HepG2 (cell line): ENCODE data around the gene DNAJC13. TPM values are rescaled to one million over a fixed set of nuclear protein-coding genes. Genes with fewer than 3 reads are reported as not detected.

Source experiments
- ATAC-seq: fragments of 200-7000 bp; cut with Tn5 transposase; 3 replicates; pipeline ENCODE4 v1.9.1; 2020; ENCODE audit warnings: mild to moderate bottlenecking, moderate library complexity
- BruUV-seq: library from RNA; stranded (reverse); fragments of 400-500 nt; replicated peaks from 2 replicates; lab custom pipeline; 2021; lab: Mats Ljungman, UMichigan
- CTCF ChIA-PET: fragments of 300-600 bp; formaldehyde crosslinking; extraction: SDS; loops from one replicate; lab custom pipeline; 2021; ENCODE audit warnings: low total read pairs, inconsistent platforms, low intra/inter-chr PET ratio; lab: Yijun Ruan, JAX
- POLR2A ChIA-PET: fragments of 350-600 bp; sonication (Branson Sonifier 250); formaldehyde crosslinking; loops from one replicate; lab custom pipeline; 2020; ENCODE audit warnings: antibody characterized with exemption, inconsistent platforms; lab: Yijun Ruan, JAX
- DNase-seq: peaks from one replicate; pipeline ENCODE4 v3.0.0-alpha.2; 2015; ENCODE audit warnings: low spot score
- FAIRE-seq: peaks from 3 replicates; lab custom pipeline; 2011; peaks lifted over from hg19 to GRCh38; lab: Jason Lieb, UNC
- H2AFZ ChIP-seq: one replicate; pipeline ENCODE4 v1.6.1; 2011; ENCODE audit warnings: low read length, inconsistent platforms
- H3K27ac ChIP-seq: fragments of 300-600 bp; 3 replicates; pipeline ENCODE4 v1.8.0; 2011; ENCODE audit warnings: mixed run types, mild to moderate bottlenecking, mixed read lengths, low read length, inconsistent platforms; ENCODE audit not compliant: insufficient read depth; ENCODE audit errors: extremely low read length
- H3K27me3 ChIP-seq, 2 experiments: fragments of 200-600 bp in 1 of 2; 2 replicates in 1 of 2; 3 replicates in 1 of 2; pipeline versions ENCODE4 v1.6.0 to v1.8.0; 2011; ENCODE audit warnings: low read length in 2 of 2, mild to moderate bottlenecking in 2 of 2, moderate library complexity in 2 of 2, inconsistent platforms in 1 of 2; ENCODE audit not compliant: insufficient read depth in 2 of 2, control insufficient read depth in 1 of 2
- H3K36me3 ChIP-seq, 2 experiments: fragments of 200-600 bp in 1 of 2; replicated peaks in 1 of 2; 2 replicates in 1 of 2; 3 replicates in 1 of 2; pipeline versions ENCODE4 v1.5.1 to v1.8.0; 2011; ENCODE audit warnings: low read length in 2 of 2, inconsistent platforms in 1 of 2; ENCODE audit not compliant: insufficient read depth in 2 of 2, control insufficient read depth in 1 of 2
- H3K4me1 ChIP-seq: 2 replicates; pipeline ENCODE4 v1.5.1; 2012; ENCODE audit warnings: low read length, inconsistent platforms; ENCODE audit not compliant: insufficient read depth
- H3K4me2 ChIP-seq: 2 replicates; pipeline ENCODE4 v1.6.0; 2011; ENCODE audit warnings: low read depth, low read length, inconsistent platforms
- H3K4me3 ChIP-seq, 3 experiments: fragments of 200-600 bp in 1 of 3; sonication (generic), shearing (Covaris generic) in 1 of 3; replicated peaks in 1 of 3; 2 replicates each; pipeline ENCODE4 v1.5.1; 2011 to 2016; ENCODE audit warnings: low read length in 3 of 3, inconsistent platforms in 2 of 3, low read depth in 2 of 3, mild to moderate bottlenecking in 2 of 3, control low read depth in 1 of 3, mixed read lengths in 1 of 3; ENCODE audit not compliant: insufficient read depth in 1 of 3
- H3K79me2 ChIP-seq: one replicate; pipeline ENCODE4 v1.6.1; 2011; ENCODE audit warnings: low read length, inconsistent platforms; ENCODE audit not compliant: insufficient read depth
- H3K9ac ChIP-seq: 2 replicates; pipeline ENCODE4 v1.6.0; 2011; ENCODE audit warnings: mild to moderate bottlenecking, low read depth, low read length, inconsistent platforms; ENCODE audit not compliant: insufficient read depth
- H3K9me3 ChIP-seq: 2 replicates; pipeline ENCODE4 v1.5.1; 2012; ENCODE audit warnings: mild to moderate bottlenecking, low read length
- H4K20me1 ChIP-seq: 2 replicates; pipeline ENCODE4 v1.6.0; 2011; ENCODE audit warnings: inconsistent platforms, mild to moderate bottlenecking, low read length, moderate library complexity; ENCODE audit not compliant: insufficient read depth
- AGO2 ChIP-seq: fragments of 200-400 bp; formaldehyde crosslinking; optimal IDR thresholded peaks from 2 replicates; pipeline ENCODE3; 2017; ENCODE audit warnings: mild to moderate bottlenecking, low read depth, low read length, moderate library complexity
- CBX2 ChIP-seq, 2 experiments: fragments of 200-600 bp in 1 of 2; sonication (generic); formaldehyde crosslinking in 1 of 2; IDR thresholded peaks; 2 replicates each; pipeline versions ENCODE4 v1.7.0 to v1.8.1; 2018 to 2022; ENCODE audit warnings: low read depth in 2 of 2, low read length in 1 of 2, mild to moderate bottlenecking in 1 of 2, missing genetic modification reagents in 1 of 2
- HOXA9 ChIP-seq: sonication (generic); formaldehyde crosslinking; IDR thresholded peaks from 2 replicates; pipeline ENCODE4 v1.8.1; 2022; ENCODE audit warnings: missing genetic modification reagents, mild to moderate bottlenecking, moderate library complexity, borderline replicate concordance
- NCOR1 ChIP-seq: fragments of 200-600 bp; sonication (generic); IDR thresholded peaks from 2 replicates; pipeline ENCODE4 v1.7.0; 2017; ENCODE audit warnings: antibody characterized with exemption, low read length, borderline replicate concordance
- NR3C1 ChIP-seq: sonication (generic); formaldehyde crosslinking; IDR thresholded peaks from 2 replicates; pipeline ENCODE4 v1.4.0; 2020; ENCODE audit warnings: missing genetic modification reagents
- SMYD3 ChIP-seq: sonication (generic); formaldehyde crosslinking; IDR thresholded peaks from 2 replicates; pipeline ENCODE4 v1.8.1; 2023; ENCODE audit warnings: mild to moderate bottlenecking, missing genetic modification reagents
- TAF15 ChIP-seq: fragments of 200-400 bp; formaldehyde crosslinking; IDR thresholded peaks from one replicate; pipeline ENCODE4 v1.6.1; 2018; ENCODE audit warnings: mild to moderate bottlenecking, low read depth, low read length; ENCODE audit not compliant: poor library complexity, severe bottlenecking
- ZFP41 ChIP-seq: sonication (generic); formaldehyde crosslinking; IDR thresholded peaks from 2 replicates; pipeline ENCODE4 v1.4.0; 2020; ENCODE audit warnings: mild to moderate bottlenecking, missing genetic modification reagents, borderline replicate concordance
- ZNF816 ChIP-seq: sonication (generic); formaldehyde crosslinking; IDR thresholded peaks from 2 replicates; pipeline ENCODE4 v1.8.0; 2022; ENCODE audit warnings: missing genetic modification reagents, mild to moderate bottlenecking, borderline replicate concordance
- WGBS: methylation state at CpG from one replicate; pipeline ENCODE4 v1.1.6; 2017; ENCODE audit warnings: low lambda C conversion rate; 5-methylcytosine and 5-hydroxymethylcytosine counted together
- in situ Hi-C: cut with HindIII; loops from 2 replicates; pipeline ENCODE4 v1.10.0; 2017; ENCODE audit warnings: low pct_unique_long_range_greater_than_20kb; ENCODE audit not compliant: extremely low pct_ligation_motif_present
- intact Hi-C: fragments of 100-400 bp; cut with micrococcal nuclease; formaldehyde crosslinking; loops from one replicate; pipeline ENCODE4 v1.10.0; 2022; ENCODE audit not compliant: unreplicated experiment
- polyA plus RNA-seq, 8 experiments: library from polyadenylated mRNA; depleted of rRNA in 3 of 8; stranded (reverse) in 7 of 8; unstranded in 1 of 8; fragments of >200 nt; fragmentation: Illumina TruSeq in 4 of 8; extraction: Trizol in 4 of 8; gene quantifications; 2 replicates each; pipeline versions ENCODE4 v1.2.1 to v1.2.3, GENCODE V29; 2011 to 2016; ENCODE audit warnings: low read depth in 4 of 8, missing spikeins in 1 of 8, mixed read lengths in 1 of 8; ENCODE audit not compliant: insufficient read depth in 1 of 8
- total RNA-seq, 5 experiments: library from RNA; depleted of rRNA; stranded (reverse); fragments of >200 nt; fragmentation: Illumina TruSeq; extraction: Trizol; gene quantifications; 2 replicates each; pipeline ENCODE4 v1.2.3, GENCODE V29; 2016; ENCODE audit warnings: low read depth in 1 of 5

DNAJC13 gene
- total and polyA plus RNA-seq, 2 of the 13 experiments (the other 11 are each of a cell fraction or from before 2014, with no cell fraction given) = 9.1 to 26.2 TPM

GRCh38 chr3:132405188-132405587, 12.1 kb upstream of the DNAJC13 start:
- Histone ChIP-seq H3K4me1 (no peaks in the 10 kb centered on the region), H3K27ac (no peak overlapping the region), H3K4me3 (no peak overlapping the region), H3K4me2 (no peak overlapping the region), H3K27me3 (peaks cover 0 to 13% of the 10 kb centered on the region in 2 experiments; a peak in 2 of 5 replicates), H3K9ac (no peak overlapping the region), H3K36me3 (no peaks in the 10 kb centered on the region), H4K20me1 (no peaks in the 10 kb centered on the region), H2AFZ (no peak overlapping the region), H3K79me2 (no peaks in the 10 kb centered on the region), H3K9me3 (no peaks in the 10 kb centered on the region)
- no peak for FAIRE-seq
- ChIA-PET POLR2A (no interaction called here), CTCF (no interaction called here)
- BruUV-seq = no TSS peak
- in situ Hi-C loops (no loop called here), intact Hi-C loops (no loop called here)
- ATAC-seq = no peak
- WGBS = 83% methylated on average over 1 of the region's 1 CpG
- no peak for DNase-seq
- TF ChIP-seq ZFP41 (no peak), AGO2 (no peak), CBX2 (IDR thresholded peaks at IDR 0.05; ENCODE audit: low read depth, low read length) (no peak), CBX2 (CRISPR knock-in tag; IDR thresholded peaks at IDR 0.05; ENCODE audit: low read depth) (no peak), SMYD3 (CRISPR knock-in tag) (no peak), HOXA9 (CRISPR knock-in tag) (no peak), ZNF816 (no peak), TAF15 (no peak), NR3C1 (CRISPR knock-in tag) (no peak), NCOR1 (no peak)
